Measurements from ENCODE around the gene RASSF3.
"Not testable (repeated sequence)": the region's sequence is repeated elsewhere in the genome, so short reads cannot be mapped to it uniquely, and the experiment has no call there.

RASSF3 gene

GRCh38 chr12:64653123-64653522, 42.8 kb downstream of the RASSF3 start:
- no peak overlapping the region for H4K8ac ChIP-seq (ENCODE audit: low read depth, low read length)
- no peak overlapping the region for H3K4me2 ChIP-seq (ENCODE audit: low read length)
- H3K4ac ChIP-seq (ENCODE audit: low read depth, low read length), result no peak overlapping the region
- no peaks in the 10 kb centered on the region for H3K79me1 ChIP-seq (ENCODE audit: low read length)
- no peak for DNase-seq
- H3K79me2 ChIP-seq (ENCODE audit: control insufficient read depth, insufficient read depth, low read length, poor library complexity), result no peaks in the 10 kb centered on the region
- no peak overlapping the region for H3K18ac ChIP-seq (ENCODE audit: low read length)
- no peak overlapping the region for H3K9ac ChIP-seq (ENCODE audit: low read length)
- no peak overlapping the region for H2AFZ ChIP-seq (ENCODE audit: insufficient read depth, low read length, poor library complexity)
- H4K91ac ChIP-seq (ENCODE audit: low read depth, low read length), result no peak overlapping the region
- no CpG with 5 or more reads among the region's 1 CpG for WGBS (ENCODE audit: extremely low coverage, insufficient coverage, insufficient read length)
- no peak overlapping the region for H3K27ac ChIP-seq (ENCODE audit: low read depth, low read length)
- H3K4me3 ChIP-seq (ENCODE audit: low read depth, low read length), result no peak overlapping the region
- H3K4me1 ChIP-seq (ENCODE audit: control insufficient read depth in 1 of 2, insufficient read depth in 2 of 2, low read length in 2 of 2), result peaks cover 3% of the 10 kb centered on the region in 2 experiments
- H2AK5ac ChIP-seq (ENCODE audit: low read length), result no peak overlapping the region
- H2BK12ac ChIP-seq (ENCODE audit: low read length), result no peak overlapping the region
- no peak overlapping the region for H3K14ac ChIP-seq (ENCODE audit: low read length)
- no peaks in the 10 kb centered on the region for H3K9me3 ChIP-seq (ENCODE audit: insufficient read depth, low read depth, low read length)
- no peaks in the 10 kb centered on the region for H3K27me3 ChIP-seq (ENCODE audit: insufficient read depth, low read length)
- H4K12ac ChIP-seq (ENCODE audit: low read depth, low read length), result no peak overlapping the region
- no peak overlapping the region for H2BK5ac ChIP-seq (ENCODE audit: low read depth, low read length, poor library complexity)
- H2BK120ac ChIP-seq (ENCODE audit: insufficient read depth, low read length, poor library complexity), result no peak overlapping the region
- H3K23ac ChIP-seq (ENCODE audit: low read length), result no peak overlapping the region
- no peaks in the 10 kb centered on the region for H3K36me3 ChIP-seq (ENCODE audit: control insufficient read depth in 1 of 2, insufficient read depth in 2 of 2, low read length in 2 of 2)

GRCh38 chr12:64653907-64654306, 43.6 kb downstream of the RASSF3 start:
- not testable (repeated sequence) for H3K9me3 ChIP-seq (ENCODE audit: insufficient read depth, low read depth, low read length); H3K4me1 ChIP-seq (ENCODE audit: control insufficient read depth in 1 of 2, insufficient read depth in 2 of 2, low read length in 2 of 2); H2AK5ac ChIP-seq (ENCODE audit: low read length); H4K8ac ChIP-seq (ENCODE audit: low read depth, low read length); H3K4ac ChIP-seq (ENCODE audit: low read depth, low read length); H3K18ac ChIP-seq (ENCODE audit: low read length); H3K79me1 ChIP-seq (ENCODE audit: low read length); H3K23ac ChIP-seq (ENCODE audit: low read length); H4K12ac ChIP-seq (ENCODE audit: low read depth, low read length); H3K4me3 ChIP-seq (ENCODE audit: low read depth, low read length); H3K9ac ChIP-seq (ENCODE audit: low read length); H3K79me2 ChIP-seq (ENCODE audit: control insufficient read depth, insufficient read depth, low read length, poor library complexity); H3K27me3 ChIP-seq (ENCODE audit: insufficient read depth, low read length); H3K4me2 ChIP-seq (ENCODE audit: low read length); H3K14ac ChIP-seq (ENCODE audit: low read length); H4K91ac ChIP-seq (ENCODE audit: low read depth, low read length); H2BK120ac ChIP-seq (ENCODE audit: insufficient read depth, low read length, poor library complexity); H2BK12ac ChIP-seq (ENCODE audit: low read length); H3K27ac ChIP-seq (ENCODE audit: low read depth, low read length); H2AFZ ChIP-seq (ENCODE audit: insufficient read depth, low read length, poor library complexity); H3K36me3 ChIP-seq (ENCODE audit: control insufficient read depth in 1 of 2, insufficient read depth in 2 of 2, low read length in 2 of 2); H2BK5ac ChIP-seq (ENCODE audit: low read depth, low read length, poor library complexity)
- DNase-seq, result peak; percentile 10 to 47
- WGBS (ENCODE audit: extremely low coverage, insufficient coverage, insufficient read length), result no CpG with 5 or more reads among the region's 2 CpGs

- no peaks in the 10 kb centered on the region for H3K9me3 ChIP-seq (ENCODE audit: insufficient read depth, low read depth, low read length)
- no peak overlapping the region for H3K18ac ChIP-seq (ENCODE audit: low read length)
- no peak overlapping the region for H3K23ac ChIP-seq (ENCODE audit: low read length)
- no peak overlapping the region for H3K4ac ChIP-seq (ENCODE audit: low read depth, low read length)
- H3K9ac ChIP-seq (ENCODE audit: low read length), result no peak overlapping the region
- no peak overlapping the region for H2AK5ac ChIP-seq (ENCODE audit: low read length)
- H3K36me3 ChIP-seq (ENCODE audit: control insufficient read depth in 1 of 2, insufficient read depth in 2 of 2, low read length in 2 of 2), result no peaks in the 10 kb centered on the region
- no peak overlapping the region for H2BK120ac ChIP-seq (ENCODE audit: insufficient read depth, low read length, poor library complexity)
- H4K8ac ChIP-seq (ENCODE audit: low read depth, low read length), result no peak overlapping the region
- H2BK12ac ChIP-seq (ENCODE audit: low read length), result no peak overlapping the region
- no peak overlapping the region for H3K4me3 ChIP-seq (ENCODE audit: low read depth, low read length)
- H3K4me2 ChIP-seq (ENCODE audit: low read length), result no peak overlapping the region
- no peak overlapping the region for H2AFZ ChIP-seq (ENCODE audit: insufficient read depth, low read length, poor library complexity)
- H3K79me1 ChIP-seq (ENCODE audit: low read length), result no peaks in the 10 kb centered on the region
- no peaks in the 10 kb centered on the region for H3K79me2 ChIP-seq (ENCODE audit: control insufficient read depth, insufficient read depth, low read length, poor library complexity)
- peak; percentile 77 to 96 for DNase-seq
- no peak overlapping the region for H4K91ac ChIP-seq (ENCODE audit: low read depth, low read length)
- no peak overlapping the region for H3K27ac ChIP-seq (ENCODE audit: low read depth, low read length)
- no peak overlapping the region for H4K12ac ChIP-seq (ENCODE audit: low read depth, low read length)
- no peak overlapping the region for H3K14ac ChIP-seq (ENCODE audit: low read length)
- no peak overlapping the region for H2BK5ac ChIP-seq (ENCODE audit: low read depth, low read length, poor library complexity)
- H3K27me3 ChIP-seq (ENCODE audit: insufficient read depth, low read length), result no peaks in the 10 kb centered on the region
- H3K4me1 ChIP-seq (ENCODE audit: control insufficient read depth in 1 of 2, insufficient read depth in 2 of 2, low read length in 2 of 2), result peaks cover 3% of the 10 kb centered on the region in 2 experiments
- WGBS (ENCODE audit: extremely low coverage, insufficient coverage, insufficient read length), result no CpG with 5 or more reads among the region's 3 CpGs
Observed at GRCh38 chr12:64655141-64655540, 44.8 kb downstream of the RASSF3 start.

GRCh38 chr12:64656429-64656828, 46.1 kb downstream of the RASSF3 start:
- Histone ChIP-seq H3K14ac (ENCODE audit: low read length) (no peak overlapping the region), H2BK5ac (ENCODE audit: low read depth, low read length, poor library complexity) (no peak overlapping the region), H3K4me1 (ENCODE audit: control insufficient read depth in 1 of 2, insufficient read depth in 2 of 2, low read length in 2 of 2) (peaks cover 3% of the 10 kb centered on the region in 2 experiments), H3K4me2 (ENCODE audit: low read length) (no peak overlapping the region), H3K36me3 (ENCODE audit: control insufficient read depth in 1 of 2, insufficient read depth in 2 of 2, low read length in 2 of 2) (no peaks in the 10 kb centered on the region), H3K23ac (ENCODE audit: low read length) (no peak overlapping the region), H3K27me3 (ENCODE audit: insufficient read depth, low read length) (no peaks in the 10 kb centered on the region), H3K4ac (ENCODE audit: low read depth, low read length) (no peak overlapping the region), H3K79me2 (ENCODE audit: control insufficient read depth, insufficient read depth, low read length, poor library complexity) (no peaks in the 10 kb centered on the region), H4K91ac (ENCODE audit: low read depth, low read length) (no peak overlapping the region), H4K8ac (ENCODE audit: low read depth, low read length) (no peak overlapping the region), H2BK12ac (ENCODE audit: low read length) (no peak overlapping the region), H3K9me3 (ENCODE audit: insufficient read depth, low read depth, low read length) (no peaks in the 10 kb centered on the region), H3K18ac (ENCODE audit: low read length) (no peak overlapping the region), H3K4me3 (ENCODE audit: low read depth, low read length) (no peak overlapping the region), H2BK120ac (ENCODE audit: insufficient read depth, low read length, poor library complexity) (no peak overlapping the region), H2AK5ac (ENCODE audit: low read length) (no peak overlapping the region), H3K27ac (ENCODE audit: low read depth, low read length) (no peak overlapping the region), H3K79me1 (ENCODE audit: low read length) (no peaks in the 10 kb centered on the region), H4K12ac (ENCODE audit: low read depth, low read length) (no peak overlapping the region), H3K9ac (ENCODE audit: low read length) (no peak overlapping the region), H2AFZ (ENCODE audit: insufficient read depth, low read length, poor library complexity) (no peak overlapping the region)
- no CpG with 5 or more reads among the region's 1 CpG for WGBS (ENCODE audit: extremely low coverage, insufficient coverage, insufficient read length)
- peak; percentile 34 to 76 for DNase-seq
